ENCODE results near the gene ALKBH6.

GRCh38 chr19:36009633-36010379 is 4.2 kb downstream of the ALKBH6 start:
- TF ChIP-seq CTCF (conservative IDR thresholded peaks at IDR 0.05; ENCODE audit: low read depth in 2 of 2) (no peak), REST (IDR thresholded peaks at IDR 0.05; ENCODE audit: unreplicated experiment) (no peak), EZH2phosphoT487 (IDR thresholded peaks at IDR 0.05; ENCODE audit: unreplicated experiment) (no peak), EZH2 (IDR thresholded peaks at IDR 0.05; ENCODE audit: low read depth, unreplicated experiment) (no peak), POLR2AphosphoS5 (IDR thresholded peaks at IDR 0.05; ENCODE audit: low read depth) (no peak), CREB1 (CRISPR knock-in tag; IDR thresholded peaks at IDR 0.05; ENCODE audit: low read depth) (no peak)
